ENCODE data around the gene PRICKLE2. TPM values are rescaled to one million over a fixed set of nuclear protein-coding genes. Genes with fewer than 3 reads are reported as not detected.

The PRICKLE2 gene
- total and polyA plus RNA-seq, 2 experiments from 2014 or later, result 1.1 to 12.5 TPM

GRCh38 chr3:64267721-64268604 is 42.7 kb upstream of the PRICKLE2 start:
- no peaks in the 10 kb centered on the region for H3K79me2 ChIP-seq (replicated peaks; ENCODE audit: insufficient read depth)
- H3F3A ChIP-seq (replicated peaks; ENCODE audit: low read depth), result no peaks in the 10 kb centered on the region
- Mint-ChIP-seq H3K4me1 (peaks cover 21% of the 10 kb centered on the region), H3K4me3 (peak overlapping the region; percentile 71), H3K27me3 (ENCODE audit: insufficient read depth, low read depth, poor library complexity) (peaks cover 4% of the 10 kb centered on the region), H3K27ac (no peak overlapping the region), H3K9me3 (peaks cover 17% of the 10 kb centered on the region), H3K36me3 (ENCODE audit: low read depth) (peaks cover 5% of the 10 kb centered on the region)
- H2AFZ ChIP-seq, result peak overlapping the region; percentile 79; the same call in 1 of the 2 replicates
- peak overlapping the region; percentile 79 for H3K4me2 ChIP-seq
- peak overlapping the region; percentile 62 for H3K4me3 ChIP-seq
- no peaks in the 10 kb centered on the region for H3K36me3 ChIP-seq (ENCODE audit: insufficient read depth)
- no peaks in the 10 kb centered on the region for H3K27me3 ChIP-seq (ENCODE audit: insufficient read depth)
- H3K4me1 ChIP-seq (ENCODE audit: insufficient read depth), result peaks cover 15% of the 10 kb centered on the region
- no peaks in the 10 kb centered on the region for H3K9me2 ChIP-seq (ENCODE audit: insufficient read depth)
- DNase-seq (ENCODE audit: low spot score), result peak; percentile 88
- peak; percentile 96 for ATAC-seq
- H3K27ac ChIP-seq (ENCODE audit: low read depth), result 0 out of 2 replicates have a peak overlapping the region, but pooled peaks have one; percentile 16
- TF ChIP-seq POLR2AphosphoS5 (IDR thresholded peaks at IDR 0.05; ENCODE audit: low read depth), result peak; percentile 62
- TF ChIP-seq, protein P1, sequence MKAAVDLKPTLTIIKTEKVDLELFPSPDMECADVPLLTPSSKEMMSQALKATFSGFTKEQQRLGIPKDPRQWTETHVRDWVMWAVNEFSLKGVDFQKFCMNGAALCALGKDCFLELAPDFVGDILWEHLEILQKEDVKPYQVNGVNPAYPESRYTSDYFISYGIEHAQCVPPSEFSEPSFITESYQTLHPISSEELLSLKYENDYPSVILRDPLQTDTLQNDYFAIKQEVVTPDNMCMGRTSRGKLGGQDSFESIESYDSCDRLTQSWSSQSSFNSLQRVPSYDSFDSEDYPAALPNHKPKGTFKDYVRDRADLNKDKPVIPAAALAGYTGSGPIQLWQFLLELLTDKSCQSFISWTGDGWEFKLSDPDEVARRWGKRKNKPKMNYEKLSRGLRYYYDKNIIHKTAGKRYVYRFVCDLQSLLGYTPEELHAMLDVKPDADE (IDR thresholded peaks at IDR 0.05), result no peak
- no peaks in the 10 kb centered on the region for H4K20me1 ChIP-seq (replicated peaks; ENCODE audit: insufficient read depth)

GRCh38 chr3:64266983-64267382 is 41.7 kb upstream of the PRICKLE2 start:
- Histone ChIP-seq H3K27me3 (ENCODE audit: insufficient read depth) (no peaks in the 10 kb centered on the region), H2AFZ (no peak overlapping the region), H3F3A (replicated peaks; ENCODE audit: low read depth) (no peaks in the 10 kb centered on the region), H3K79me2 (replicated peaks; ENCODE audit: insufficient read depth) (no peaks in the 10 kb centered on the region), H3K4me3 (peak overlapping the region; percentile 62), H3K27ac (ENCODE audit: low read depth) (no peak overlapping the region), H3K4me1 (ENCODE audit: insufficient read depth) (peaks cover 15% of the 10 kb centered on the region), H3K9me2 (ENCODE audit: insufficient read depth) (no peaks in the 10 kb centered on the region), H3K36me3 (ENCODE audit: insufficient read depth) (no peaks in the 10 kb centered on the region), H4K20me1 (replicated peaks; ENCODE audit: insufficient read depth) (no peaks in the 10 kb centered on the region), H3K4me2 (peak overlapping the region; percentile 79)
- Mint-ChIP-seq H3K4me3 (peak overlapping the region; percentile 71), H3K4me1 (peaks cover 21% of the 10 kb centered on the region), H3K27me3 (ENCODE audit: insufficient read depth, low read depth, poor library complexity) (peaks cover 2% of the 10 kb centered on the region), H3K9me3 (peaks cover 17% of the 10 kb centered on the region), H3K27ac (no peak overlapping the region), H3K36me3 (ENCODE audit: low read depth) (peaks cover 5% of the 10 kb centered on the region)
- no peak for ATAC-seq
- DNase-seq (ENCODE audit: low spot score), result no peak
- TF ChIP-seq JUNB (IDR thresholded peaks at IDR 0.05; ENCODE audit: unreplicated experiment) (no peak), ZNF331 (CRISPR knock-in tag; IDR thresholded peaks at IDR 0.05; ENCODE audit: low read depth) (no peak), REST (IDR thresholded peaks at IDR 0.05; ENCODE audit: unreplicated experiment) (no peak), CREB1 (CRISPR knock-in tag; IDR thresholded peaks at IDR 0.05; ENCODE audit: low read depth) (no peak), EZH2 (IDR thresholded peaks at IDR 0.05; ENCODE audit: low read depth, unreplicated experiment) (no peak), ZNF462 (CRISPR knock-in tag; IDR thresholded peaks at IDR 0.05) (no peak), EZH2phosphoT487 (IDR thresholded peaks at IDR 0.05; ENCODE audit: unreplicated experiment) (no peak), POLR2AphosphoS5 (IDR thresholded peaks at IDR 0.05; ENCODE audit: low read depth) (no peak)

Data from GM23338 (cell line).